A549 (cell line): ENCODE data around the gene FAM187B.

Experiments used
- CTCF ChIP-seq: fragments of >200 bp; sonication (Bioruptor Twin); formaldehyde crosslinking; IDR thresholded peaks from 3 replicates; pipeline ENCODE4 v1.5.1; 2016
- POLR2A ChIP-seq: IDR thresholded peaks from 2 replicates; pipeline ENCODE4 v1.6.1; 2012; ENCODE audit warnings: mild to moderate bottlenecking, low read length
- ZC3H11A ChIP-seq: fragments of 450-650 bp; IDR thresholded peaks from 2 replicates; pipeline ENCODE4 v1.6.1; 2014; ENCODE audit warnings: antibody characterized with exemption, mild to moderate bottlenecking

DNA sequence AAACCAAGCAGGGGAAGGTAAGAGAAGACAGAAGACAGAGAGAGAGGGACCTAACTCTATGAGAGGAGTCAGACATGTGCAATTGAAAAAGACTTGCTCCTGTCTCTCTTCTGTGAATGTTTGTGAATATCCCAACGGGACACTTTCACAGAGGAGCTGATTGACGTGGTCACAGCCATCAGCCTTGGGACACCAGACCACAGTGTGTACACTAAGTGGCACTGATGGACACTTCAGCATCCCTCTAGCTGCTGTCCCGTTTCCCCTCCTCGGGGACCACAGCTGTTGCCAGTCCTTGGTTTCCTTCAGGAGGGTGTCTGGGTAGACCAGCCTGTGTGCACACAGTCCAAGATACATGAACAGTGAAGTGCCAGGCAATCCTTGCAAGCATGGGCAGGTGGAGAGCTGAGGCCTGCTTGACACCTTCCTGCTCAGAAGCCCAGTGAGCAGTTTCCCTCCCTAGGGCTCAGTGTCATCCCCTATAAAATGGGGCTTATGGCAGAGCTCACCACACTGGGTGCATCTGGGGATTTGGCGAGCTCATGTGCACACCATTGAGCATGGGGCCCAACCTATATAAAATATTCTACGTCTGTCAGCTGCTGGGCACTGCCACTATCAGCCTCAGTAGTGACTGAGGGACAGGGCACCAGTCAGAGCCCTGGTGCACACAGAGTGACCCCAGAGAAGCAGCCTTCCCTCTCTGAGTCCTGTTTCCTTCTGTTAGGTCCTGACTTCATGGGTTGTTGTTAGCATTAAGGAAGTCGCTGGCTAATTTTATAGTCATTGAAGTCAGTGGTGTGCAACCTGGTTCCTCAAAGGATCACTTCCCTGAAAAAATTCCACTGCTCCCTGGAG, 36.0 kb upstream of the FAM187B start:
- TF ChIP-seq CTCF (no peak), POLR2A (peak; percentile 42), ZC3H11A (no peak)
